ENCODE data around the gene FGF14. TPM values are rescaled to one million over a fixed set of nuclear protein-coding genes. Genes with fewer than 3 reads are reported as not detected.

The FGF14 gene
- total RNA-seq, 2 donors from 2014 or later = 0.14 TPM

- ATAC-seq (ENCODE audit: insufficient number of reproducible peaks, low FRiP score, low read depth) = no peak
- Histone ChIP-seq H3K27me3 (replicated peaks; ENCODE audit: insufficient read depth) (no peaks in the 10 kb centered on the region), H3K27ac (no peak overlapping the region), H3K36me3 (no peaks in the 10 kb centered on the region), H3K9me3 (no peaks in the 10 kb centered on the region), H3K4me3 (no peak overlapping the region), H3K4me1 (ENCODE audit: control insufficient read depth in 1 of 2, low read depth in 2 of 2) (no peaks in the 10 kb centered on the region)
- no peak for TF ChIP-seq CTCF (IDR thresholded peaks at IDR 0.05)
- no peak for DNase-seq (ENCODE audit: low spot score)
Measured at GRCh38 chr13:101752432-101752831, 649.4 kb downstream of the FGF14 start.

DNA sequence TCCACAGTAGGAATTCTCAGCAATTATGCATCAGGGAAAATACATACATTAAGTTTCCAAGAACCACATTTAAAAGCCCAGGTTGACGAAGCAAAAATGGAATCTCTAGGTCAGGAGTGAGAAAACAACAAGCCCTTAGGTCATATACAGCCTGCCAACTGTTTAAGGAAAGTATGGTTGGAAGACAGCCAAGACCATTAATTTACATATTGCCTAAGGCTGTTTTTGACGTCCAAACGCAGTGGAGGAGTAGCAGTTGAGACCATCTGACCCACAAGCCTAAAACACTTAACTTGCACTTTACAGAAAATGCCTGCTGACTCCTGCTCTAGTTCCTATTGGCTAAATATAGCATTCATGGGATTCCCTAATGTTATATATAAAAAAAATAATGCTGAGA, 650.4 kb downstream of the FGF14 start:
- Histone ChIP-seq H3K36me3 (no peaks in the 10 kb centered on the region), H3K27ac (no peak overlapping the region), H3K9me3 (no peaks in the 10 kb centered on the region), H3K4me3 (no peak overlapping the region), H3K4me1 (ENCODE audit: control insufficient read depth in 1 of 2, low read depth in 2 of 2) (no peaks in the 10 kb centered on the region), H3K27me3 (replicated peaks; ENCODE audit: insufficient read depth) (no peaks in the 10 kb centered on the region)
- ATAC-seq (ENCODE audit: insufficient number of reproducible peaks, low FRiP score, low read depth) (no peak), DNase-seq (ENCODE audit: low spot score) (no peak)
- TF ChIP-seq CTCF (IDR thresholded peaks at IDR 0.05) = no peak

DNA sequence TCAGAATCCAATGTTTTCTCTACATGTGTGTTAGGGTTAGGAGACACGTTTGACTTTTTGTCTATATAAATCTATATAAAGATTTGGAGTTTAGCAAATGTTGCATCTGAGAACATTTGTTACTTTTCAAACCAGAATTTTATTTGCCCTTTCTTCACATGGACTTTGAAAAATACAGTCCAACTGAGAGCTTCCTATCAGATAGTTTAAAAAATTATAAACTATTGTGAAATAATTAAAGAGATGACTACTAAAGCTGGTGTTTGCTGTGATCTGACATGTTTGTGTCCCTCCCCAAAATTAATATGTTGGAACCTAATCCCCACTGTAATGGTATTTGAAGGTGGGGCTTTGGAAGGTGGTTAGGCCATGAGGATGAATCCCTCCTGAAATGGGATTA, 652.3 kb downstream of the FGF14 start:
- Histone ChIP-seq H3K9me3 (no peaks in the 10 kb centered on the region), H3K27ac (no peak overlapping the region), H3K4me3 (no peak overlapping the region), H3K36me3 (no peaks in the 10 kb centered on the region), H3K27me3 (replicated peaks; ENCODE audit: insufficient read depth) (no peaks in the 10 kb centered on the region), H3K4me1 (ENCODE audit: control insufficient read depth in 1 of 2, low read depth in 2 of 2) (no peaks in the 10 kb centered on the region)
- no peak for TF ChIP-seq CTCF (IDR thresholded peaks at IDR 0.05)
- DNase-seq (ENCODE audit: low spot score) = no peak
- no peak for ATAC-seq (ENCODE audit: insufficient number of reproducible peaks, low FRiP score, low read depth)

- no peaks in the 10 kb centered on the region for H3K4me1 ChIP-seq (ENCODE audit: control insufficient read depth in 1 of 2, low read depth in 2 of 2)
- H3K4me3 ChIP-seq = no peak overlapping the region
- no peaks in the 10 kb centered on the region for H3K27me3 ChIP-seq (replicated peaks; ENCODE audit: insufficient read depth)
- no peaks in the 10 kb centered on the region for H3K36me3 ChIP-seq
- H3K27ac ChIP-seq = no peak overlapping the region
- no peak for TF ChIP-seq CTCF (IDR thresholded peaks at IDR 0.05)
- ATAC-seq (ENCODE audit: insufficient number of reproducible peaks, low FRiP score, low read depth) = no peak
- no peaks in the 10 kb centered on the region for H3K9me3 ChIP-seq
- DNase-seq (ENCODE audit: low spot score) = no peak
Measured at GRCh38 chr13:101747039-101747438, 654.8 kb downstream of the FGF14 start.

GRCh38 chr13:101746513-101746912, 655.3 kb downstream of the FGF14 start:
- no peak overlapping the region for H3K4me3 ChIP-seq
- TF ChIP-seq CTCF (IDR thresholded peaks at IDR 0.05) = no peak
- no peak for ATAC-seq (ENCODE audit: insufficient number of reproducible peaks, low FRiP score, low read depth)
- DNase-seq (ENCODE audit: low spot score) = no peak
- H3K4me1 ChIP-seq (ENCODE audit: control insufficient read depth in 1 of 2, low read depth in 2 of 2) = no peaks in the 10 kb centered on the region
- no peak overlapping the region for H3K27ac ChIP-seq
- H3K9me3 ChIP-seq = no peaks in the 10 kb centered on the region
- H3K27me3 ChIP-seq (replicated peaks; ENCODE audit: insufficient read depth) = no peaks in the 10 kb centered on the region
- no peaks in the 10 kb centered on the region for H3K36me3 ChIP-seq
